OCI-LY1 (cell line): ENCODE results near the gene SLC37A1.

Source experiments
- H2AFZ ChIP-seq: fragments of 200-600 bp; sonication (generic), shearing (Covaris generic); 2 replicates; pipeline ENCODE4 v1.6.0; 2014; ENCODE audit warnings: antibody characterized with exemption, mild to moderate bottlenecking, low read length
- H3F3A ChIP-seq: fragments of 200-600 bp; sonication (generic), shearing (Covaris generic); 2 replicates; pipeline ENCODE4 v1.6.0; 2014; ENCODE audit warnings: mild to moderate bottlenecking, antibody characterized with exemption, low read length, moderate library complexity; ENCODE audit not compliant: insufficient read depth
- H3K27ac ChIP-seq: fragments of 200-600 bp; sonication (generic); 2 replicates; pipeline ENCODE4 v1.5.1; 2014; ENCODE audit warnings: low read length, mixed run types, mild to moderate bottlenecking, low read depth; ENCODE audit not compliant: poor library complexity, severe bottlenecking
- H3K27me3 ChIP-seq: fragments of 200-600 bp; sonication (generic); 2 replicates; pipeline ENCODE4 v1.6.0; 2014; ENCODE audit warnings: antibody characterized with exemption, mild to moderate bottlenecking, low read length, moderate library complexity; ENCODE audit not compliant: insufficient read depth
- H3K36me3 ChIP-seq: fragments of 200-600 bp; sonication (generic); 2 replicates; pipeline ENCODE4 v1.6.1; 2014; ENCODE audit warnings: mild to moderate bottlenecking, antibody characterized with exemption, low read length, moderate library complexity, mixed read lengths; ENCODE audit not compliant: insufficient read depth
- H3K4me1 ChIP-seq: fragments of 200-600 bp; sonication (generic); 2 replicates; pipeline ENCODE4 v1.5.1; 2014; ENCODE audit warnings: mild to moderate bottlenecking, low read length, moderate library complexity; ENCODE audit not compliant: insufficient read depth, severe bottlenecking
- H3K4me2 ChIP-seq: fragments of 200-600 bp; sonication (generic), shearing (Covaris generic); 2 replicates; pipeline ENCODE4 v1.6.1; 2014; ENCODE audit warnings: low read length
- H3K4me3 ChIP-seq: fragments of 200-600 bp; sonication (generic); 2 replicates; pipeline ENCODE4 v1.5.1; 2014; ENCODE audit warnings: low read length, low read depth, mild to moderate bottlenecking, mixed read lengths; ENCODE audit not compliant: poor library complexity, severe bottlenecking
- H3K79me2 ChIP-seq: fragments of 200-600 bp; shearing (Covaris generic); 2 replicates; pipeline ENCODE4 v1.6.1; 2016; ENCODE audit warnings: mixed run types, low read length, mixed read lengths; ENCODE audit not compliant: insufficient read depth
- H3K9ac ChIP-seq: fragments of 200-600 bp; sonication (generic), shearing (Covaris generic); 2 replicates; pipeline ENCODE4 v1.6.1; 2014; ENCODE audit warnings: mild to moderate bottlenecking, low read length, mixed read lengths
- H3K9me2 ChIP-seq: fragments of 200-600 bp; sonication (generic), shearing (Covaris generic); 2 replicates; pipeline ENCODE4 v1.6.1; 2014; ENCODE audit warnings: low read depth, mild to moderate bottlenecking, low read length, mixed read lengths
- H3K9me3 ChIP-seq: fragments of 200-600 bp; shearing (Covaris generic); 2 replicates; pipeline ENCODE4 v1.6.1; 2014; ENCODE audit warnings: low read length, mixed read lengths
- H4K20me1 ChIP-seq: fragments of 200-600 bp; sonication (generic), shearing (Covaris generic); 2 replicates; pipeline ENCODE4 v1.6.0; 2016; ENCODE audit warnings: mild to moderate bottlenecking, low read length; ENCODE audit not compliant: insufficient read depth
- EZH2 ChIP-seq: fragments of 200-600 bp; sonication (generic), shearing (Covaris generic); IDR thresholded peaks from 2 replicates; pipeline ENCODE4 v1.8.0; 2017; ENCODE audit warnings: borderline replicate concordance, mixed run types, mild to moderate bottlenecking, antibody characterized with exemption, low read length, moderate library complexity, mixed read lengths
- TF ChIP-seq, protein P1 (sequence below): fragments of 200-600 bp; sonication (generic), shearing (Covaris generic); IDR thresholded peaks from 2 replicates; pipeline ENCODE4 v1.5.1; 2017; ENCODE audit warnings: mild to moderate bottlenecking, antibody characterized with exemption, low read length, moderate library complexity, mixed read lengths

The SLC37A1 gene

DNA sequence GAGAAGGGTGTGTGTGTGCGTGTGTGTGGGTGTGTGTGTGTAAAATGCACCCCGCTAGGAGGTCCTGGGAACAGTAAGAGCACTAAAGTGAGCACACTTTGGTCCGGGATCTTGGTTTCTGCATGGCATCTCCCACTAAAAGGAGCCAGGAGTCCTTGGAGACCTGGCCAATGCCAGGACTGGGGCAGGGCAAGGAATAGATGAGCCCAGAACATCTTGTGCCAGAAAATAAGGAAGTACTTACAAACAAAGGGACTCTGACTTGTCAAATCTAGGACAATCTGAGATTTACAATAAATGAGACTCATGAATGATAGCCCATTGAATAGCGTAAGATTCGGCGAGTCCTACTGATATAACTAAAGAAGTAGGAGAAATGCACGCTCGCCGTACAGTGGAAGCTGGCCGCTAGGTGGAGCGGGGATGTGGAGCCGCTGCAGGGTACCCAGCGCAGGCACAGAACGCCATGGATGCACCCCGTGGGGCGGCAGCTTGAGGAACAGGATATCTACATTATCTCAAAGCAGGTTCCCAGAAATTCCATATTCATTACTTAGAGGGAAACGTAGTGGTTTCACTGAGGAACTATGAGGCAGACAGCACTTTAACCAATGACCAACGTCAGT lies 7.1 kb downstream of the SLC37A1 start:
- no peak overlapping the region for H3K4me2 ChIP-seq
- no peaks in the 10 kb centered on the region for H4K20me1 ChIP-seq
- H3K9ac ChIP-seq = no peak overlapping the region
- TF ChIP-seq, protein P1, sequence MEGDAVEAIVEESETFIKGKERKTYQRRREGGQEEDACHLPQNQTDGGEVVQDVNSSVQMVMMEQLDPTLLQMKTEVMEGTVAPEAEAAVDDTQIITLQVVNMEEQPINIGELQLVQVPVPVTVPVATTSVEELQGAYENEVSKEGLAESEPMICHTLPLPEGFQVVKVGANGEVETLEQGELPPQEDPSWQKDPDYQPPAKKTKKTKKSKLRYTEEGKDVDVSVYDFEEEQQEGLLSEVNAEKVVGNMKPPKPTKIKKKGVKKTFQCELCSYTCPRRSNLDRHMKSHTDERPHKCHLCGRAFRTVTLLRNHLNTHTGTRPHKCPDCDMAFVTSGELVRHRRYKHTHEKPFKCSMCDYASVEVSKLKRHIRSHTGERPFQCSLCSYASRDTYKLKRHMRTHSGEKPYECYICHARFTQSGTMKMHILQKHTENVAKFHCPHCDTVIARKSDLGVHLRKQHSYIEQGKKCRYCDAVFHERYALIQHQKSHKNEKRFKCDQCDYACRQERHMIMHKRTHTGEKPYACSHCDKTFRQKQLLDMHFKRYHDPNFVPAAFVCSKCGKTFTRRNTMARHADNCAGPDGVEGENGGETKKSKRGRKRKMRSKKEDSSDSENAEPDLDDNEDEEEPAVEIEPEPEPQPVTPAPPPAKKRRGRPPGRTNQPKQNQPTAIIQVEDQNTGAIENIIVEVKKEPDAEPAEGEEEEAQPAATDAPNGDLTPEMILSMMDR = peak; percentile 26; the same call in 1 of the 2 replicates
- no peak for TF ChIP-seq EZH2
- H3K9me3 ChIP-seq = no peaks in the 10 kb centered on the region
- H2AFZ ChIP-seq = no peak overlapping the region
- H3K27me3 ChIP-seq = no peaks in the 10 kb centered on the region
- H3K4me1 ChIP-seq = peaks cover 42% of the 10 kb centered on the region
- no peak overlapping the region for H3K4me3 ChIP-seq
- H3K9me2 ChIP-seq = no peaks in the 10 kb centered on the region
- no peaks in the 10 kb centered on the region for H3K79me2 ChIP-seq
- peaks cover 32% of the 10 kb centered on the region; the same call in 1 of the 2 replicates for H3K36me3 ChIP-seq
- no peaks in the 10 kb centered on the region for H3F3A ChIP-seq
- H3K27ac ChIP-seq = no peak overlapping the region

DNA sequence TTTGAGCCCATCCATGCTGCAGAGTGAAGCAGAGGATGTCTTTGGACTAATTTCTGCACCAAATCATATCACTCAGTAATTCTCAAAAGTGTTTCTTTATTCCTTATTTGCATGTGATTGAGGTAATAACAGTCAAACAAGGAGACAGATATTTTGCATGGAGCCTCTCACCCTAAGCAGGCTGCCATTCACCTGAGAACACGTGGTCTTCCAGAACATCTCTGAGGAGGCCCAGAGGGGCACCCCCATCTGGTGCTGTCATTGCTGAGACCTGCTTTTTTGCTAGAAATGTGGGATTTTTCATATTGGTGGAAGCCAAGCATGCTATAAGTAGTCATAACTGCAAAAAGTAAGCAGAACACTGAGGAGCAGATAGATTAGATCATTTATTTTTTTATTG lies 7.7 kb downstream of the SLC37A1 start:
- Histone ChIP-seq H4K20me1 (no peaks in the 10 kb centered on the region), H3K4me3 (no peak overlapping the region), H3K9me2 (no peaks in the 10 kb centered on the region), H3K36me3 (peaks cover 32% of the 10 kb centered on the region; the same call in 1 of the 2 replicates), H3K4me1 (peaks cover 42% of the 10 kb centered on the region), H2AFZ (no peak overlapping the region), H3K27ac (no peak overlapping the region), H3K4me2 (no peak overlapping the region), H3F3A (no peaks in the 10 kb centered on the region), H3K27me3 (no peaks in the 10 kb centered on the region), H3K9ac (no peak overlapping the region), H3K9me3 (no peaks in the 10 kb centered on the region), H3K79me2 (no peaks in the 10 kb centered on the region)
- TF ChIP-seq EZH2 = no peak
- TF ChIP-seq, protein P1 = no peak

- no peak for TF ChIP-seq EZH2
- no peaks in the 10 kb centered on the region for H3K9me2 ChIP-seq
- H3K36me3 ChIP-seq = peaks cover 32% of the 10 kb centered on the region; the same call in 1 of the 2 replicates
- H3K79me2 ChIP-seq = no peaks in the 10 kb centered on the region
- H3K9ac ChIP-seq = no peak overlapping the region
- H3K27me3 ChIP-seq = no peaks in the 10 kb centered on the region
- no peak overlapping the region for H3K4me2 ChIP-seq
- peaks cover 42% of the 10 kb centered on the region for H3K4me1 ChIP-seq
- no peaks in the 10 kb centered on the region for H3F3A ChIP-seq
- H4K20me1 ChIP-seq = no peaks in the 10 kb centered on the region
- H2AFZ ChIP-seq = no peak overlapping the region
- H3K27ac ChIP-seq = no peak overlapping the region
- no peaks in the 10 kb centered on the region for H3K9me3 ChIP-seq
- no peak overlapping the region for H3K4me3 ChIP-seq
Observed at GRCh38 chr21:42521805-42522204, 8.2 kb downstream of the SLC37A1 start.

- Histone ChIP-seq H3K36me3 (peaks cover 32% of the 10 kb centered on the region; the same call in 1 of the 2 replicates), H3F3A (no peaks in the 10 kb centered on the region), H3K9ac (no peak overlapping the region), H2AFZ (no peak overlapping the region), H3K9me3 (no peaks in the 10 kb centered on the region), H3K4me2 (no peak overlapping the region), H4K20me1 (no peaks in the 10 kb centered on the region), H3K4me3 (no peak overlapping the region), H3K27me3 (no peaks in the 10 kb centered on the region), H3K9me2 (no peaks in the 10 kb centered on the region), H3K79me2 (no peaks in the 10 kb centered on the region), H3K27ac (peak overlapping the region; percentile 15), H3K4me1 (peaks cover 47% of the 10 kb centered on the region)
- no peak for TF ChIP-seq EZH2
- TF ChIP-seq, protein P1 = no peak
Observed at GRCh38 chr21:42522271-42522670, 8.6 kb downstream of the SLC37A1 start.
